A549 (cell line): ENCODE data around the gene RPLP2. TPM values are rescaled to one million over a fixed set of nuclear protein-coding genes. Genes with fewer than 3 reads are reported as not detected.

Experiments
- ATAC-seq, 2 experiments: fragments of 200-7000 bp in 1 of 2; fragments of >200 bp in 1 of 2; cut with Nextera tagmentation in 1 of 2; cut with Tn5 transposase in 1 of 2; 3 replicates each; pipeline versions ENCODE4 v1.8.0 to v1.9.1; 2018 to 2020; ENCODE audit warnings: mild to moderate bottlenecking in 1 of 2, moderate library complexity in 1 of 2
- CTCF ChIA-PET: fragments of 300-600 bp; sonication (Branson Sonifier 250); formaldehyde crosslinking; extraction: SDS; loops from one replicate; lab custom pipeline; 2021; ENCODE audit warnings: antibody characterized with exemption, inconsistent platforms; lab: Yijun Ruan, JAX
- POLR2A ChIA-PET: fragments of 350-600 bp; formaldehyde crosslinking; extraction: SDS; loops from one replicate; lab custom pipeline; 2021; ENCODE audit warnings: antibody characterized with exemption, inconsistent platforms; lab: Yijun Ruan, JAX
- DNase-seq, 2 experiments: peaks; one replicate each; pipeline versions ENCODE4 v3.0.0 to v3.0.0-alpha.2; 2011 to 2016; ENCODE audit warnings: low read depth in 1 of 2, low spot score in 1 of 2
- FAIRE-seq: peaks from 2 replicates; lab custom pipeline; 2011; peaks lifted over from hg19 to GRCh38; lab: Jason Lieb, UNC
- H3K27ac ChIP-seq, 2 experiments: fragments of >200 bp; sonication (Bioruptor Twin); formaldehyde crosslinking; 3 replicates each; pipeline ENCODE4 v1.5.1; 2016 to 2017
- H3K4me1 ChIP-seq: fragments of >200 bp; sonication (Bioruptor Twin); formaldehyde crosslinking; 3 replicates; pipeline ENCODE4 v1.6.1; 2016
- H3K4me2 ChIP-seq: fragments of >200 bp; sonication (Bioruptor Twin); formaldehyde crosslinking; 3 replicates; pipeline ENCODE4 v1.6.1; 2016
- H3K4me3 ChIP-seq: fragments of >200 bp; sonication (Bioruptor Twin); formaldehyde crosslinking; 3 replicates; pipeline ENCODE4 v1.5.1; 2016
- H3K9me3 ChIP-seq: fragments of >200 bp; sonication (Bioruptor Twin); formaldehyde crosslinking; 3 replicates; pipeline ENCODE4 v1.6.1; 2016
- BCL3 ChIP-seq: fragments of >200 bp; sonication (Bioruptor Twin); formaldehyde crosslinking; IDR thresholded peaks from 3 replicates; pipeline ENCODE4 v1.6.1; 2016
- CBX2 ChIP-seq: fragments of 200-600 bp; sonication (generic); IDR thresholded peaks from 2 replicates; pipeline ENCODE4 v1.6.1; 2016; ENCODE audit warnings: low read depth, mild to moderate bottlenecking, borderline replicate concordance
- CEBPB ChIP-seq, 2 experiments: fragments of >200 bp in 1 of 2; sonication (Bioruptor Twin) in 1 of 2; formaldehyde crosslinking in 1 of 2; IDR thresholded peaks; 2 replicates each; pipeline ENCODE4 v1.6.1; 2012 to 2016
- CHD2 ChIP-seq: fragments of 150-350 bp; IDR thresholded peaks from 2 replicates; pipeline ENCODE4 v1.6.1; 2014; ENCODE audit warnings: low read length; ENCODE audit not compliant: partially characterized antibody
- EHF ChIP-seq: fragments of 250-450 bp; sonication (Bioruptor Pico); IDR thresholded peaks from 2 replicates; pipeline ENCODE4 v1.5.0; 2020; ENCODE audit warnings: mild to moderate bottlenecking
- FOSL2 ChIP-seq, 2 experiments: fragments of 450-650 bp in 1 of 2; fragments of >200 bp in 1 of 2; sonication (Bioruptor Twin) in 1 of 2; formaldehyde crosslinking; IDR thresholded peaks; 2 replicates each; pipeline versions ENCODE4 v1.5.0 to v1.6.1; 2016 to 2020; ENCODE audit warnings: mild to moderate bottlenecking in 1 of 2, moderate library complexity in 1 of 2
- GATA3 ChIP-seq: IDR thresholded peaks from 2 replicates; pipeline ENCODE4 v1.6.1; 2012; ENCODE audit warnings: borderline replicate concordance
- HEYL ChIP-seq: fragments of 250-450 bp; sonication (Bioruptor Pico); IDR thresholded peaks from 2 replicates; pipeline ENCODE4 v1.8.0; 2021; ENCODE audit warnings: mild to moderate bottlenecking, moderate library complexity
- HOXA7 ChIP-seq: fragments of 250-450 bp; sonication (Bioruptor Pico); IDR thresholded peaks from 2 replicates; pipeline ENCODE4 v1.5.0; 2020; ENCODE audit warnings: mild to moderate bottlenecking, moderate library complexity
- HOXB13 ChIP-seq: fragments of 250-450 bp; sonication (Bioruptor Pico); IDR thresholded peaks from 2 replicates; pipeline ENCODE4 v1.5.0; 2020; ENCODE audit warnings: low read depth, mild to moderate bottlenecking, moderate library complexity
- JUN ChIP-seq, 2 experiments: fragments of >200 bp; sonication (Bioruptor Twin); formaldehyde crosslinking; IDR thresholded peaks; 2 replicates in 1 of 2; 3 replicates in 1 of 2; pipeline ENCODE4 v1.6.1; 2016 to 2017
- MAFK ChIP-seq: fragments of 450-650 bp; IDR thresholded peaks from 2 replicates; pipeline ENCODE4 v1.6.1; 2014; ENCODE audit not compliant: partially characterized antibody
- MYC ChIP-seq: IDR thresholded peaks from 2 replicates; pipeline ENCODE4 v1.6.1; 2012; ENCODE audit warnings: mild to moderate bottlenecking, inconsistent platforms, low read length, improper control_type of control experiment, borderline replicate concordance
- PHF8 ChIP-seq: fragments of 200-600 bp; sonication (generic); IDR thresholded peaks from 2 replicates; pipeline ENCODE4 v1.6.1; 2016; ENCODE audit warnings: low read depth, mild to moderate bottlenecking, antibody characterized with exemption, moderate library complexity, borderline replicate concordance
- POLR2A ChIP-seq: IDR thresholded peaks from 2 replicates; pipeline ENCODE4 v1.6.1; 2012; ENCODE audit warnings: mild to moderate bottlenecking, low read length
- RARB ChIP-seq: fragments of 250-450 bp; sonication (Bioruptor Pico); IDR thresholded peaks from 2 replicates; pipeline ENCODE4 v1.8.0; 2021; ENCODE audit warnings: mild to moderate bottlenecking, moderate library complexity
- RNF2 ChIP-seq: fragments of 200-600 bp; sonication (generic); IDR thresholded peaks from 2 replicates; pipeline ENCODE4 v1.6.1; 2016; ENCODE audit warnings: low read depth, mild to moderate bottlenecking, antibody characterized with exemption, moderate library complexity, borderline replicate concordance
- TFCP2L1 ChIP-seq: fragments of 250-450 bp; sonication (Bioruptor Pico); IDR thresholded peaks from 2 replicates; pipeline ENCODE4 v1.5.0; 2021; ENCODE audit warnings: mild to moderate bottlenecking
- TP53 ChIP-seq: fragments of 250-450 bp; sonication (Bioruptor Pico); IDR thresholded peaks from 2 replicates; pipeline ENCODE4 v1.5.0; 2021; ENCODE audit warnings: mild to moderate bottlenecking, moderate library complexity
- USF2 ChIP-seq: fragments of 450-650 bp; IDR thresholded peaks from 2 replicates; pipeline ENCODE4 v1.6.1; 2014; ENCODE audit warnings: antibody characterized with exemption
- ZFP36 ChIP-seq: fragments of 450-650 bp; IDR thresholded peaks from 2 replicates; pipeline ENCODE4 v1.6.1; 2014; ENCODE audit warnings: borderline replicate concordance; ENCODE audit not compliant: partially characterized antibody
- WGBS: methylation state at CpG from one replicate; pipeline ENCODE4 v1.1.6; 2017; ENCODE audit errors: missing lambda C conversion rate; 5-methylcytosine and 5-hydroxymethylcytosine counted together
- polyA plus RNA-seq, 4 experiments: library from polyadenylated mRNA; depleted of rRNA in 3 of 4; stranded (reverse); fragments of >200 nt; fragmentation: RNase III in 1 of 4; extraction: RNeasy Plus Mini Kit Qiagen cat#74134 plus additional on column Dnase treatment in 1 of 4; gene quantifications; 2 replicates in 3 of 4; 3 replicates in 1 of 4; pipeline ENCODE4 v1.2.3, GENCODE V29; 2011 to 2017
- TF ChIP-seq, protein P1 (sequence below): IDR thresholded peaks from 2 replicates; pipeline ENCODE4 v1.6.1; 2012
- TF ChIP-seq, protein P2 (sequence below): fragments of 250-450 bp; sonication (Bioruptor Pico); IDR thresholded peaks from 2 replicates; pipeline ENCODE4 v1.5.0; 2020; ENCODE audit warnings: low read depth, mild to moderate bottlenecking, moderate library complexity

Gene RPLP2
- polyA plus RNA-seq, 2 of the 4 experiments (the other 2 are of a cell fraction), result 1,493 to 2,508 TPM

GRCh38 chr11:832529-833113 lies 22.9 kb downstream of the RPLP2 start, which contains the start of gene CD151:
CD151 (plus strand) TSS chr11:832952; CDS start chr11:836070, 3,118 bp downstream.
- DNase-seq (peak in 1 of 2 experiments; percentile 68), ATAC-seq (peak; percentile 8 to 26), FAIRE-seq (no peak)
- POLR2A ChIA-PET, result interaction anchor here (1.2 to 5.1 kb wide), 4 partner anchors 11 to 23 kb away, joined by 3 to 52 read pairs (median 34); partner anchors contain the start of genes PNPLA2, POLR2L, RPLP2 and TSPAN4
- peak within 1 kb of the TSS; percentile 88 for H3K4me2 ChIP-seq
- WGBS, result 0% methylated on average over 2 of the region's 67 CpGs
- H3K4me1 ChIP-seq, result peaks cover 56% of the 10 kb centered on the region
- H3K27ac ChIP-seq, result peak within 1 kb of the TSS; percentile 98 to 100
- no peaks in the 10 kb centered on the region for H3K9me3 ChIP-seq
- CTCF ChIA-PET, result interaction anchor here (0.8 to 1.4 kb wide), 2 partner anchors 10 to 12 kb away, joined by 4 read pairs; no protein-coding TSS in a partner anchor
- TF ChIP-seq MAFK, result no peak
- no peak for TF ChIP-seq USF2
- TF ChIP-seq CHD2, result no peak
- peak; percentile 37; the same call in 1 of the 2 replicates for TF ChIP-seq POLR2A
- TF ChIP-seq RARB, result no peak
- TF ChIP-seq, protein P1, sequence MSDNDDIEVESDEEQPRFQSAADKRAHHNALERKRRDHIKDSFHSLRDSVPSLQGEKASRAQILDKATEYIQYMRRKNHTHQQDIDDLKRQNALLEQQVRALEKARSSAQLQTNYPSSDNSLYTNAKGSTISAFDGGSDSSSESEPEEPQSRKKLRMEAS, result 0 out of 2 replicates have a peak, but pooled peaks have one; percentile 28
- TF ChIP-seq JUN (IDR thresholded peaks at IDR 0.05), result peak; percentile 3 to 87; a peak in 2 of 5 replicates
- no peak for TF ChIP-seq RNF2
- TF ChIP-seq HOXB13 (CRISPR knock-in tag), result no peak
- TF ChIP-seq, protein P2, sequence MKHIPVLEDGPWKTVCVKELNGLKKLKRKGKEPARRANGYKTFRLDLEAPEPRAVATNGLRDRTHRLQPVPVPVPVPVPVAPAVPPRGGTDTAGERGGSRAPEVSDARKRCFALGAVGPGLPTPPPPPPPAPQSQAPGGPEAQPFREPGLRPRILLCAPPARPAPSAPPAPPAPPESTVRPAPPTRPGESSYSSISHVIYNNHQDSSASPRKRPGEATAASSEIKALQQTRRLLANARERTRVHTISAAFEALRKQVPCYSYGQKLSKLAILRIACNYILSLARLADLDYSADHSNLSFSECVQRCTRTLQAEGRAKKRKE, result no peak
- 0 out of 2 replicates have a peak, but pooled peaks have one; percentile 20 for TF ChIP-seq GATA3
- no peak for TF ChIP-seq FOSL2 (IDR thresholded peaks at IDR 0.05)
- no peak for TF ChIP-seq FOSL2 (CRISPR knock-in tag; IDR thresholded peaks at IDR 0.05)
- TF ChIP-seq EHF (CRISPR knock-in tag), result no peak
- TF ChIP-seq BCL3, result no peak
- no peak for TF ChIP-seq TFCP2L1
- TF ChIP-seq PHF8, result no peak
- no peak for TF ChIP-seq CEBPB (IDR thresholded peaks at IDR 0.05)
- TF ChIP-seq CBX2, result no peak
- TF ChIP-seq, all 56 proteins: peak for 4
- H3K4me3 ChIP-seq, result peak within 1 kb of the TSS; percentile 86

GRCh38 chr11:833114-833791 lies 23.5 kb downstream of the RPLP2 start:
- peak overlapping the region; percentile 98 to 100 for H3K27ac ChIP-seq
- peaks cover 57% of the 10 kb centered on the region for H3K4me1 ChIP-seq
- CTCF ChIA-PET, result interaction anchor here (0.8 to 2.4 kb wide), 4 partner anchors 9 to 18 kb away, joined by 4 to 10 read pairs (median 6); no protein-coding TSS in a partner anchor
- ATAC-seq, result peak in 1 of 2 experiments; percentile 1; a peak in 2 of 6 replicates
- DNase-seq, result peak in 1 of 2 experiments; percentile 55
- WGBS, result no CpG with 5 or more reads among the region's 55 CpGs
- TF ChIP-seq MYC (0 out of 2 replicates have a peak, but pooled peaks have one; percentile 39), HOXA7 (CRISPR knock-in tag) (no peak), TFCP2L1 (peak; percentile 63; the same call in 1 of the 2 replicates), ZFP36 (no peak), PHF8 (peak; percentile 11; the same call in 1 of the 2 replicates), JUN (IDR thresholded peaks at IDR 0.05) (peak in 1 of 2 experiments; percentile 59; a peak in 3 of 5 replicates), HEYL (CRISPR knock-in tag) (no peak), POLR2A (peak; percentile 5; the same call in 1 of the 2 replicates), TP53 (CRISPR knock-in tag) (0 out of 2 replicates have a peak, but pooled peaks have one; percentile 52)
- TF ChIP-seq, protein P1, result 0 out of 2 replicates have a peak, but pooled peaks have one; percentile 2
- peak overlapping the region; percentile 86 for H3K4me3 ChIP-seq
- H3K4me2 ChIP-seq, result peak overlapping the region; percentile 88
- H3K9me3 ChIP-seq, result no peaks in the 10 kb centered on the region
- POLR2A ChIA-PET, result interaction anchor here (1.2 to 5.1 kb wide), 5 partner anchors 10 to 24 kb away, joined by 3 to 52 read pairs (median 20); partner anchors contain the start of genes PNPLA2, POLR2L, RPLP2 and TSPAN4
- FAIRE-seq, result no peak
